H1 (cell line): ENCODE results near the gene OR52W1. TPM values are rescaled to one million over a fixed set of nuclear protein-coding genes. Genes with fewer than 3 reads are reported as not detected.

Experiments used
- ASH2L ChIP-seq: fragments of 200-600, 300-600 bp; sonication (generic); IDR thresholded peaks from one replicate; pipeline ENCODE4 v1.7.1; 2017; ENCODE audit warnings: low read length
- PHF8 ChIP-seq: fragments of 200-600 bp; sonication (generic); conservative IDR thresholded peaks from 2 replicates; pipeline ENCODE4 v1.7.1; 2012; ENCODE audit warnings: low read depth, mild to moderate bottlenecking, inconsistent platforms, low read length, moderate library complexity
- SUZ12 ChIP-seq: fragments of 200-600 bp; sonication (generic); IDR thresholded peaks from 2 replicates; pipeline ENCODE4 v1.6.1; 2012; ENCODE audit warnings: mild to moderate bottlenecking, inconsistent platforms, low read length, moderate library complexity, mixed read lengths
- polyA plus RNA-seq, 7 experiments: library from polyadenylated mRNA; depleted of rRNA in 3 of 7; stranded (reverse) in 5 of 7; unstranded in 2 of 7; fragments of >200 nt in 5 of 7; fragments of 200-250 nt in 2 of 7; gene quantifications; 1 replicate in 5 of 7; 2 replicates in 1 of 7; 4 replicates in 1 of 7; pipeline versions ENCODE4 v1.2.1 to v1.2.3, GENCODE V29; 2011 to 2013; ENCODE audit warnings: missing spikeins in 2 of 7, mixed read lengths in 2 of 7
- total RNA-seq: library from RNA; stranded (reverse); fragmentation: NEBNext Ultra II Directional; extraction: Animal tissue kit (Norgen Biotek cat#: 25700); gene quantifications from 2 replicates; pipeline ENCODE4 v1.2.1, GENCODE V29; 2021

OR52W1 gene
- total and polyA plus RNA-seq, 2 of the 8 experiments (the other 6 are each of a cell fraction or from before 2014, with no cell fraction given) = not detected

DNA sequence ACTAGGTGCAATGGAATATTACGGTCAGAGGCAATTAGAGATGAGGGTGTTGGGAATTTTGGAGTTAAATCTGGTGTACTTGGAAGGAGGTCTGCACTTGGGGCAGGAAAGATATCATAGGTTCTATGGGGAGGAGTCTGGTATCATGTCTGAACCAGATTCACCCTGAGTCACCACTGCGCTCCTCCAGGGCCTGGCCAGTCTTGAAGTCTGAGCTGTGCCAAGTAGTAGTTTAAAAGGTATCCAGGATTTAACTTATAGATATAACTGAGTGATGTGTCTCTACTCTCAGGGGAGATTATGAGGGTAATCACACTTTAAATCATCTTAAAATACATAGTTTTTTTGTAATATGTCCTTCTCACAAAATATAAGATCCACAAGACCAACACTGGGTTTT, 46.5 kb downstream of the OR52W1 start (continued):
- TF ChIP-seq PHF8 = no peak
- TF ChIP-seq ASH2L = no peak
- TF ChIP-seq SUZ12 = no peak
- TF ChIP-seq, all 59 proteins: peak for 0
